ENCODE results near the gene ARHGAP15.
A peak's percentile ranks its signal among the peaks of the same experiment; 100 is the strongest.

Gene ARHGAP15

DNA sequence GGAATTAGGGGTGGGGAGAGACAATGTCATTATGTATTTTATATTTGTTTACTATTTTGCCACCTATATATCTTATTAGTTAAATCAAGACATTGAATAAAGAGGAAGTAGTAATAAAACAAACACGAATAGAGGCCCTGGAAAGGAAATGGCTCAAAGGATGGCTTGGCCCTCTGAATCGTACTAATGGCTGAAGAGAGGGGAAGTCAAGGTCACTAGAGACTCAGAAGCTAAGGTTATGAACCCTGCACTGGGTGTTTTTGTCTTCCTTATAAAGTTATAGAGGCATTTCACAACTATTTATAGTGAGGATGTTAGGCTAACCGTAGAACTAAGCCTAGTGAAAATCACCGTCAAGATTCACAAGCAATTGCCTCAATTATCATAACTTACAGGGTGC is 685.9 kb downstream of the ARHGAP15 start:
- no peak for DNase-seq

DNA sequence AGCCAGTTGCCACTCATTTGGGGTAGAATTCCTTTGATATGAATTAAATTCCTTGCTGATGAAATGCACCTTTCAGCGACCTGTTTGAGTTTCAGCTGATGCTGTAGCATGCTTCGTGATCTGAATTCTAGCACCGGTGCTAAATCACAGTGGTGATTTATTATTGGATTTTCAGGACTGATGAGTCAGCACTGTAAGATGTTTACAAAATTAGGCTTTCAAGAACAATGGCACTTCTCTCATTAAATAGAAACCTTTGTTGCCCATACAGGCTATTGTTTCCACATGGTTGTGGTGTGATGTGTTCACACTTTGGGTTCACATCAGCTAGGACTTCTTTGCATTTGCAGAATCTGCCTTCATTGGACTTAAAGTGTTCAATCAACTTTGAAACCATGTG is 687.7 kb downstream of the ARHGAP15 start:
- DNase-seq = peak in 1 of 51 donors; percentile 2

Measured in hypothalamus (tissue), 51 donors.